ENCODE data around the gene PLD3.

The PLD3 gene

GRCh38 chr19:40348125-40348913, at the start of gene PLD3, which contains the start of gene C19orf47:
Gene PLD3 (plus strand): TSS chr19:40348695. CDS start chr19:40366484, 17,789 bp downstream.
Gene C19orf47 (minus strand): TSS chr19:40348397. CDS start chr19:40341857, 6,540 bp downstream.
- DNase-seq (ENCODE audit: insufficient read length, low spot score) (peak; percentile 100), FAIRE-seq (peak; percentile 99)

DNA sequence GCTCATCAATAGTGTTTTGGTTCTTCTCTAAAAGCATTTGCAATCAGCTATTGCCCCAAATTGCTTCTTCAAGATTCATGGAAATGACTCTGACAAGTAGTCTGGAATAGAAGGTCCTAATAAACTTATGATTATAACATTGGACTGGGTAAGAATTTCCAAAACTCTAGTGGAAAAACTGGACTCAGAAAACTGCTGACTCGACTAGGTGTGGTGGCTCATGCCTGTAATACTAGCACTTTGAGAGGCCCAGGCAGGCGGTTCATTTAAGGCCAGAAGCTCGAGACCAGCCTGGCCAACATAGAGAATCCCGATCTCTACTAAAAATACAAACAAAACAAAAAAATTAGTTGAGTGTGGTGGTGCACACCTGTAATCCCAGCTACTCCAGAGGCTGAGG, 47.8 kb upstream of the PLD3 start:
- FAIRE-seq (no peak), DNase-seq (ENCODE audit: insufficient read length, low spot score) (no peak)

- FAIRE-seq = no peak
- DNase-seq (ENCODE audit: insufficient read length, low spot score) = no peak
Observed at GRCh38 chr19:40302224-40303011, 46.1 kb upstream of the PLD3 start.

DNA sequence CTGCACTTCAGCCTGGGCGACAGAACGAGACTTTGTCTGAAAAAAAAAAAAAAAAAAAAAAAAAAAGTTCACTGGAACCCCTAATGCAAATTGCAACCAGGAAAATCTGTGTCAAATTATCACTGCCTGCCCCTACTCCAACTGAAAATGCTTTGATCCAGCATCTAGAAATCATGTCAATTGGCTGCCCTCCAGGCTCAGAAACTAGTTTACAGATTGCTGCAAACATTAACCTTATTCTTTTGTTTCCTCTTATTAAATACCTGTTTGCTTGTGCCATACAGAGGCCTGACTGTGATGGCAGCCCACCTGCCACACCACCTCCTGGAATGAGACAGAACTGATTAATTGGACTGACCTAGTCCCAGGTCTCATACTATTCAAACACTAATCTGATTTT, 44.7 kb upstream of the PLD3 start:
- FAIRE-seq = no peak
- no peak for DNase-seq (ENCODE audit: insufficient read length, low spot score)

DNA sequence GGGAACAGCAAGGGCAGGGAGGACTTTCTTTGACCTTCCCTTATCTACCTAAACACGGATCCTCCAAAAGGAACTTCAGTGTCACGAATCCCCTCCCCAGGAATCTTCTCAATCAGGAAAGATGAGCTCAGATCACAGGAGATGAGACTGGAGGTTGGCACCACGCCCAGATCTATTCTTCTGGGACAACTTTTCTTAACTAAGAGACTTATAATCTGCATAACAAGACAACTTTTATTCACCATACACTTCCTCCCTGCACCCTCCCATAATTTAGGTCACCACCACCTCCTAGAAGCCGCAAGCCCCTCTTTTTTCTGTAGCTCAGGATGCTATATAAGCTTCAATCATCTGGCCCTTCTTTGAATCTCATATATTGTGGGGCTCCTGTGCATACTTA, 44.2 kb upstream of the PLD3 start:
- DNase-seq (ENCODE audit: insufficient read length, low spot score) = no peak
- FAIRE-seq = no peak

DNA sequence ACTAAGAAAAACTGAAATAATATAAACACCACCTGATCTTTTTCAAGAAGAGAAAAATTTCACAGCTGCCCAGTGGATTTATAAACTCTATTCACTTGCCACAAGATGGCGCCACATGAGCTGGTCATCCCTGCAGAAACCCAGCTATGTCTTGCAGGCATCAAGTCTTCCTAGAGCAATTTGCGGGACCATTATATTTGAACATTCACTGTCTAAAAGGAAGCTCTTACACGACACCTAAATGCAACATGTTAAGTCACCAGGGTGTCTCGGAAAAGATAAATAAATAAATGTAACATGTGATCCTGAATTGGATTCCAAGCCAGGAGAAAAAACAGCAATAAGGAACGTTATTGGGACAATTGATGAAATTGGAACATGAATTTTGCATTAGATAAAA, 43.1 kb upstream of the PLD3 start:
- FAIRE-seq = no peak
- DNase-seq (ENCODE audit: insufficient read length, low spot score) = peak; percentile 88

DNA sequence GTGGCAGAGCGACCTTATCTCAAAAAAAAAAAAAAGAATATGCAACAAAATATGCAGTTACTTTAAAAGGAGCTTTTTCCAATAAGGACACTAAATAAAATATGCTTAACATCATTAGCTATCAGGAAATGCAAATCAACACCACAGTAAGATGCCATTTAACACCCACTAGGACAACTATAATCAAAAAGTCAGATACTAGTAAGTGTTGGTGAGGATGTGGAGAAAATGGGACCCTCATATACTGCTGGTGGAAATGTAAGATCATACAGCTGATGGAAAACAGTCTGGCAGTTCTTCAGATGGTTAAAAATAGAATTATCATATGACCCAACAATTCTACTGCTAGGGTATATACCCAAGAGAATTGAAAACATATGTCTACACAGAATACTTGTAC, 38.8 kb upstream of the PLD3 start:
- FAIRE-seq = no peak
- no peak for DNase-seq (ENCODE audit: insufficient read length, low spot score)

- no peak for FAIRE-seq
- no peak for DNase-seq (ENCODE audit: insufficient read length, low spot score)
Observed at GRCh38 chr19:40312533-40312932, 36.0 kb upstream of the PLD3 start.

- FAIRE-seq (no peak), DNase-seq (ENCODE audit: insufficient read length, low spot score) (no peak)
Observed at GRCh38 chr19:40313229-40313983, 35.1 kb upstream of the PLD3 start.

- FAIRE-seq = no peak
Observed at GRCh38 chr19:40314656-40315055, 33.8 kb upstream of the PLD3 start.

GRCh38 chr19:40315812-40316470, 32.6 kb upstream of the PLD3 start:
- FAIRE-seq = no peak
- no peak for DNase-seq (ENCODE audit: insufficient read length, low spot score)

More at GRCh38 chr19:40314656-40315055, 33.8 kb upstream of the PLD3 start:
- DNase-seq (ENCODE audit: insufficient read length, low spot score) = no peak

DNA sequence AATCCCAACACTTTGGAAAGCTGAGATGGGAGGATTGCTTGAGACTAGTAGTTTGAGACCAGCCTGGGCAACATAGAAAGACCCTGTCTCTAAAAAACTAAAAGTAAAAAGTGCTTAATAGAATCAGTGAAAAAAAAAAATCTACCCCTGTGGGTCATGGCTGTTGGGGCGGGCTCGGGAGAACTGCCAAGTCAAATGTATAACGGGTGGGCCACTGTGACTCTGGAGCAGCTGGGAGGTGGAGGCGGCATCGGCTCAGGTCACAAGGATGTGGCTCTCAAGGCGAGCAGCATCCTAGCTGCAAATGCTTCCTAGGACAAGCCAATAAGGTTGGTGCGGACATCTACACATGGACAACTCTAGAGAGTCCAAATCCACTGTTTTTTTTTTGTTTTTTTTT, 31.2 kb upstream of the PLD3 start:
- no peak for DNase-seq (ENCODE audit: insufficient read length, low spot score)
- FAIRE-seq = no peak

DNA sequence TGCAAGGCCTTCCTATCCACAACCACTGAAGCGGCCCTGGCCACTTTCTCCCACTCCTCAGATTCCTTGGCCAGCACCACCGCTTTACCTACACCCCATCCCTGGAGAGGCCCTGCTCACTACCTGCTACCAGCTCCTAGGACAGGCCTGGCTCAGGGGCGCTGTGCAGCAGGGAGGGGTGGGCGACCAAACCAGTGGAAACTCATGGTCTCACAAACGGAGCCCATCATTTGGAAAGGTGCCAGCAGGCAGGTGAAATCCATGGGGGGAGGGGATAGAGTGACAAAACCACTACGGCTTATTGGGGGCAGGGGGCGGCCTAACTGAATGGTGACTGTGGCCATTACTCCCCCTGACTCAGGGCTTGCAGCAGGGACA, 27.9 kb upstream of the PLD3 start:
- FAIRE-seq (peak; percentile 20), DNase-seq (ENCODE audit: insufficient read length, low spot score) (no peak)

DNA sequence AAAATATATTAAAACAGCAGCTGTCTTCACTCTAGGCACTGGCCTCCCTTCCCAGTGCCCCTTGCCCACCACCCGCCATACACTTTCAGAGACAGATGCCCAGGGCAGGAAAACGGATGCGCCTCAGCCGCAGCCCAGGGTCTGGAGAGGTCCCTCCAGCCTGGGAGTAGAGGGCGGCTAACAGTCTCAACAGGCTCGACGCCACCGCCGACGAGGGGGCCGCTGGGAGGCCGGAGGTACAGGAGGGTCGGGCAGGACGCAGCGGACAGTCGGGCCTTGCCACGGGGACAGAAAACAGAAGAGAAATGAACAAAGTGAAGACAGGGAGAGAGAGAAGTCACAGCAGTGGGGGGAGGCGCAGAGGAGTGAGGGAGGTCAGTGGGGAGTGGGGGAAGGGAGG, 27.4 kb upstream of the PLD3 start:
- FAIRE-seq (no peak), DNase-seq (ENCODE audit: insufficient read length, low spot score) (no peak)

DNA sequence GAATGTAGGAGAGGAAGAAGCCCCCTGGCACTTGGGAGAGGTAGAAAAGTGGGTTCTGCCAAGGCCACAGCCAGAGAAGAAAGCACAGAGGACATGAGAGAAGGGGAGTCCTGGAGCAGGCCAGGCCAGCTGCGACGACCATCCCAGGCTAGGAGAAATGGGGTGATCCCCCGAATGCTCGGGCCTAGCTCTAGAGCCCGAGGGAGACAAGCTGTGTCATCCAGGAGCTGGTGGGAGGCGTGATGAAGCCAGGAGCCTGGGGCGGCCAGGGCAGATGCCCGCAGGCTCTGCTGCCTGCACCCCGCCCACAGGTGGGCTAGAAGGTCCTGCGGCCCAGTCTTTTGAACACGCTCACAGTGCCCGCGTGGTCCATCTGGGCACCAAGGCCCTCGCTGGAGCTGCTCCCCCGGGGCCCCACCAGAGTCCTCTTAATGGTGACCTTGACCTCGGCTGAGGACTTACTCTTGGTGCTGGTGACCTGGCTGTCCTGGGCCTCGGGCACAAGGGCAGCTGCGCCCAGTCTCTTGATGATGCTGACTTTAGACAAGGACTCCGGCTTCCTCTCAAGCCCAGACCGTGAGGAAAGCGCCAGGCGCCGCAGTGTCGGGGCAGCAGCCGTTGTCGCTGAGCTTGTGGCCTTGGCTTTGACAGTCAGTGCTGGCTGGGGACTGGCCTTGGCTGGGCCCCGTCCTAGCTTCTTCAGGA, 26.8 kb upstream of the PLD3 start:
- no peak for FAIRE-seq
- no peak for DNase-seq (ENCODE audit: insufficient read length, low spot score)

DNA sequence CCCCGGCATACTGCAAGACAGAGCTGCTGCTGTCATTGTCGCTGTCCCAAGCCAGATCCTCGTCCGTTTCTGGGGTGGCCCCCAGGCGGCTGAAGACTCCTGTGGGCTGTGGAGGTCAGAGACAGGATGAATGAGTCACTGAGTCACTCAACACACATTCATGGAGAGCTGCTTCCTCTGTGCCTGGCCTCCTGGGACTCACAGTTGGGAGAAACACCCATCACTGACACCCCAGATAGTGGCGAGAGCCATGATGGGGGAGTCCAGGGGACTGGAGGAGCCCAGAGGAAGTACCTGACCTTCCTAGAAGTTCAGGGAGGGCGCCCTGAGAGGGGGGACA, 26.3 kb upstream of the PLD3 start:
- FAIRE-seq = no peak
- DNase-seq (ENCODE audit: insufficient read length, low spot score) = peak; percentile 22

- FAIRE-seq (no peak), DNase-seq (ENCODE audit: insufficient read length, low spot score) (no peak)
Observed at GRCh38 chr19:40322951-40323615, 25.4 kb upstream of the PLD3 start.

- FAIRE-seq (no peak), DNase-seq (ENCODE audit: insufficient read length, low spot score) (no peak)
Observed at GRCh38 chr19:40323705-40324104, 24.8 kb upstream of the PLD3 start.

DNA sequence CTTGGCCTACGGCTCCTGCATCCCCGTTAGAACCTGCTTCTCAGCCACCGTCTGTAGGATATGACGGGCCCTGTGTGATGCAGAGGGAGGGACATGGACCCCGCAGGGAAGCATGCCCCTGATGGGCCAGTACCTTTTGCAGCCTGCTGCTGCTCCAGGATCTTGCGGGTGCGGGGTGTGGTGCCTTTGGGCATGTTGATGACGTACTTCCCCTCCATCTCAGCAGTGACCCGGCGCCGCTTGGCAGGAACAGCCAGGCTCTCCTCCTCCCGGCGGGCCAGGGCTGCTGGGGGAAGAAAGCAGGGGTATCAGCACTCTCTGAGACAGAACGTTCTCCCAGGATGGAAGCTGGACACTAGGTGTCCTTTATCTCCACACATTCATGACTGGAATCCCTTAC, 22.3 kb upstream of the PLD3 start:
- no peak for FAIRE-seq
- DNase-seq (ENCODE audit: insufficient read length, low spot score) = no peak

DNA sequence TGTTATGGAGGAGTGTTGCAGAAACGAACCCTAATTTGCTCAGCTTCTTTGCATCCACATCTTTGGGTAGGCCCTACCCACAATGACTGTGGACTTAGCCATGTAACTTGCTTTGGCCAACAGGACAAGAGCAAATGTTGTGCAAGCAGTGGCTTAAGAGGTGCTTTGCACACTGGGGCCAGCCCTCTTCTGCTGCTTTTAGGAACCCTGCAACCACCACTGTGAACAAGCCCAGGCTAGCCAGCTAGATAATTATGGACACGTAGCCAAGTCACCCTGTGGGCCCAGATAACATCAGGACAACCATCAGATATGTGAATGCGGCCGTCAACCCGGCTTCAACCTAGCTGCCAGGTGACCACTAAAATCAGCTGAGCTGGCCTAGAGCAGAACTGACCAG, 17.4 kb upstream of the PLD3 start:
- DNase-seq (ENCODE audit: insufficient read length, low spot score) = no peak
- no peak for FAIRE-seq
